GM21619 (cell line): ENCODE results near the gene PPP1R12B.
"Not testable (repeated sequence)": the region's sequence is repeated elsewhere in the genome, so short reads cannot be mapped to it uniquely, and the experiment has no call there.

Experiments used
- ATAC-seq: cut with Tn5 transposase; IDR thresholded peaks from one replicate; pipeline ENCODE4 v1.9.1; 2021; ENCODE audit not compliant: unreplicated experiment

PPP1R12B gene

GRCh38 chr1:202526056-202526455 lies 177.6 kb downstream of the PPP1R12B start:
- ATAC-seq = not testable (repeated sequence)

- not testable (repeated sequence) for ATAC-seq
Measured at GRCh38 chr1:202528096-202528722, 179.7 kb downstream of the PPP1R12B start.

- not testable (repeated sequence) for ATAC-seq
Measured at GRCh38 chr1:202530686-202531085, 182.2 kb downstream of the PPP1R12B start.

GRCh38 chr1:202531472-202531811 lies 182.9 kb downstream of the PPP1R12B start:
- no peak for ATAC-seq

GRCh38 chr1:202531812-202532616 lies 183.5 kb downstream of the PPP1R12B start:
- not testable (repeated sequence) for ATAC-seq

- not testable (repeated sequence) for ATAC-seq
Measured at GRCh38 chr1:202539166-202539574, 190.7 kb downstream of the PPP1R12B start.

- ATAC-seq = not testable (repeated sequence)
Measured at GRCh38 chr1:202539583-202539982, 191.1 kb downstream of the PPP1R12B start.

- ATAC-seq = no peak
Measured at GRCh38 chr1:202540014-202540413, 191.5 kb downstream of the PPP1R12B start.

- no peak for ATAC-seq
Measured at GRCh38 chr1:202540448-202540847, 191.9 kb downstream of the PPP1R12B start.

GRCh38 chr1:202540858-202541257 lies 192.4 kb downstream of the PPP1R12B start:
- ATAC-seq = not testable (repeated sequence)

GRCh38 chr1:202542415-202542814 lies 193.9 kb downstream of the PPP1R12B start:
- not testable (repeated sequence) for ATAC-seq

- ATAC-seq = not testable (repeated sequence)
Measured at GRCh38 chr1:202543537-202543936, 195.0 kb downstream of the PPP1R12B start.

- not testable (repeated sequence) for ATAC-seq
Measured at GRCh38 chr1:202544766-202545449, 196.4 kb downstream of the PPP1R12B start.

GRCh38 chr1:202545647-202546303 lies 197.3 kb downstream of the PPP1R12B start:
- ATAC-seq = not testable (repeated sequence)

- ATAC-seq = peak; percentile 13
Measured at GRCh38 chr1:202546377-202546776, 197.9 kb downstream of the PPP1R12B start.

- peak; percentile 79 for ATAC-seq
Measured at GRCh38 chr1:202546796-202547195, 198.3 kb downstream of the PPP1R12B start.

- no peak for ATAC-seq
Measured at GRCh38 chr1:202547215-202547614, 198.7 kb downstream of the PPP1R12B start.

GRCh38 chr1:202550088-202550487 lies 201.6 kb downstream of the PPP1R12B start:
- ATAC-seq = not testable (repeated sequence)

GRCh38 chr1:202551683-202552082 lies 203.2 kb downstream of the PPP1R12B start:
- ATAC-seq = no peak

- not testable (repeated sequence) for ATAC-seq
Measured at GRCh38 chr1:202552615-202553014, 204.1 kb downstream of the PPP1R12B start.

GRCh38 chr1:202553078-202553477 lies 204.6 kb downstream of the PPP1R12B start:
- ATAC-seq = not testable (repeated sequence)
